ENCODE data around the gene CGB7. TPM values are rescaled to one million over a fixed set of nuclear protein-coding genes. Genes with fewer than 3 reads are reported as not detected.

CGB7 gene
- total and polyA plus RNA-seq, 9 of the 15 experiments (the other 6 are each of a cell fraction or from before 2014, with no cell fraction given) = not detected

DNA sequence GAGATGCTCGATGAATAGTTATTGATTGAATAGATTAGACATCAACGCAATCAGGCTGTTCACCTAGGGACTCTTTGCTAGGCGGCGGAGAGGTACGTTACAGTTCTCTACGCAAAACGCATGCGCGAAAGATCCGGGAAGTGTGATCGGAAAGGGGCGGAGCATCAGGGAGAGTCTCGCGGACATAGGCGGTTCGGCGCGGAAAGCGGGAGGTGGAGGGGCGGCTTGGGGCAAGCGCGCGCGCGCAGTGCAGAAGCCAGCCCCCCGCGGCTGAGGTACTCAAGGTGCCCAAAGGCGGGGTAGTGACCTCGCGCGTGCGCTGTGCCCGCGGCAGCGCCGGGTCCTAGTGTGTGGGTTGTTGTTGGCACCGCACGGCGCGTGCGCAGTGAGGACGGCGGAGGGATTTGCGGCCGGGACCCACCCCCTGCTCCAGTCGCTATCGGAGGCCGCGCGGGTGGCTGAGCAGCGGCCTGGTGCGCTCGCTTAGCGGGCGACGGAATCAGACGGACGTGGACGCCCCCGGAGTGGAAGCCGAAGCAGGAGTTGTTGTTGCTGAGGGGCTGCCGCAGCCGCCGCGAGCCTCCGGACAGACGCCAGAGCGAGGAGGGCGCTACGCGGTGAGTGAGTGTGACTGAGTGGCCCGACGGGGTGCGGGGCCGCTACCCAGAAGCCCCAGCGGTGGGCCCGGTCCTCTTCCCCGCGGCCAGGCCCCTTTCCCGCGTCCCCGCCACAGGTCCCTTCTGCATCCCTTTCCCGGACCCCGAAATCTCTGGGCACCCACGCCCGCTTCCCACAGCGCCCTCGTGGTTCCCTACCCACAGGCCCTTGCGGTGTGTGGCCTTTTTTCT is 27.7 kb upstream of the CGB7 start, which contains the start of gene SNRNP70 (continued):
- TF ChIP-seq ZNF644 (tag; IDR thresholded peaks at IDR 0.05; ENCODE audit: low read depth) (no peak), MCM5 (IDR thresholded peaks at IDR 0.05; ENCODE audit: low read depth) (no peak), ELK3 (CRISPR knock-in tag; IDR thresholded peaks at IDR 0.05) (no peak), ZNF12 (CRISPR knock-in tag; IDR thresholded peaks at IDR 0.05) (no peak), NUFIP1 (IDR thresholded peaks at IDR 0.05; ENCODE audit: partially characterized antibody) (no peak), CREB5 (CRISPR knock-in tag; IDR thresholded peaks at IDR 0.05) (no peak), TAF15 (IDR thresholded peaks at IDR 0.05; ENCODE audit: low read depth, low read length) (no peak), ZNF75A (CRISPR knock-in tag; IDR thresholded peaks at IDR 0.05) (no peak), PTRF (tag; IDR thresholded peaks at IDR 0.05) (no peak), MTA2 (IDR thresholded peaks at IDR 0.05; ENCODE audit: low read depth) (no peak), ZNF280A (IDR thresholded peaks at IDR 0.05; ENCODE audit: low read depth, partially characterized antibody) (no peak), ZBTB17 (CRISPR knock-in tag; IDR thresholded peaks at IDR 0.05) (peak; percentile 62; the same call in 1 of the 2 replicates), HMG20B (CRISPR knock-in tag; IDR thresholded peaks at IDR 0.05) (no peak), NFYB (IDR thresholded peaks at IDR 0.05; ENCODE audit: extremely low read depth, insufficient read length) (no peak), ZC3H11A (IDR thresholded peaks at IDR 0.05; ENCODE audit: low read depth, low read length) (no peak), ZNF263 (CRISPR knock-in tag; IDR thresholded peaks at IDR 0.05; ENCODE audit: borderline replicate concordance) (peak; percentile 44; the same call in 1 of the 2 replicates), ZNF589 (CRISPR knock-in tag; IDR thresholded peaks at IDR 0.05; ENCODE audit: low read depth) (no peak), ZBTB1 (CRISPR knock-in tag; IDR thresholded peaks at IDR 0.05; ENCODE audit: borderline replicate concordance, low read depth) (0 out of 2 replicates have a peak, but pooled peaks have one; percentile 22), TAF9B (IDR thresholded peaks at IDR 0.05; ENCODE audit: partially characterized antibody) (peak; percentile 98), FOXA1 (IDR thresholded peaks at IDR 0.05; ENCODE audit: borderline replicate concordance) (no peak), HIVEP1 (CRISPR knock-in tag; IDR thresholded peaks at IDR 0.05) (peak; percentile 61; the same call in 1 of the 2 replicates)
- TF ChIP-seq, protein P1, sequence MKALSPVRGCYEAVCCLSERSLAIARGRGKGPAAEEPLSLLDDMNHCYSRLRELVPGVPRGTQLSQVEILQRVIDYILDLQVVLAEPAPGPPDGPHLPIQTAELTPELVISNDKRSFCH (CRISPR knock-in tag; IDR thresholded peaks at IDR 0.05) = no peak
- TF ChIP-seq, protein P1 (tag; IDR thresholded peaks at IDR 0.05) = 0 out of 2 replicates have a peak, but pooled peaks have one; percentile 62
- TF ChIP-seq, protein P2, sequence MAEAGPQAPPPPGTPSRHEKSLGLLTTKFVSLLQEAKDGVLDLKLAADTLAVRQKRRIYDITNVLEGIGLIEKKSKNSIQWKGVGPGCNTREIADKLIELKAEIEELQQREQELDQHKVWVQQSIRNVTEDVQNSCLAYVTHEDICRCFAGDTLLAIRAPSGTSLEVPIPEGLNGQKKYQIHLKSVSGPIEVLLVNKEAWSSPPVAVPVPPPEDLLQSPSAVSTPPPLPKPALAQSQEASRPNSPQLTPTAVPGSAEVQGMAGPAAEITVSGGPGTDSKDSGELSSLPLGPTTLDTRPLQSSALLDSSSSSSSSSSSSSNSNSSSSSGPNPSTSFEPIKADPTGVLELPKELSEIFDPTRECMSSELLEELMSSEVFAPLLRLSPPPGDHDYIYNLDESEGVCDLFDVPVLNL (CRISPR knock-in tag; IDR thresholded peaks at IDR 0.05; ENCODE audit: low read depth) = peak; percentile 19; the same call in 1 of the 2 replicates
